Calu3 (cell line): ENCODE measurements around the gene FKBP15. TPM values are rescaled to one million over a fixed set of nuclear protein-coding genes. Genes with fewer than 3 reads are reported as not detected.

Source experiments
- BruUV-seq: library from RNA; stranded (reverse); fragments of 400-500 nt; replicated peaks from 2 replicates; lab custom pipeline; 2021; lab: Mats Ljungman, UMichigan
- CTCF ChIA-PET: fragments of 300-600 bp; sonication (Branson Sonifier 250); formaldehyde crosslinking; loops from one replicate; lab custom pipeline; 2022; ENCODE audit warnings: antibody characterized with exemption; lab: Charles Lee
- DNase-seq: peaks from one replicate; pipeline ENCODE4 v3.0.0; 2022
- H3K27ac Mint-ChIP-seq: one replicate; pipeline ENCODE4 v1.8.0; 2022; ENCODE audit warnings: mixed read lengths; ENCODE audit not compliant: unreplicated experiment
- H3K27me3 Mint-ChIP-seq: one replicate; pipeline ENCODE4 v1.8.0; 2022; ENCODE audit warnings: mixed read lengths; ENCODE audit not compliant: unreplicated experiment
- H3K36me3 Mint-ChIP-seq: one replicate; pipeline ENCODE4 v1.8.0; 2022; ENCODE audit warnings: mild to moderate bottlenecking, moderate library complexity, mixed read lengths; ENCODE audit not compliant: insufficient read depth, unreplicated experiment
- H3K4me1 Mint-ChIP-seq: one replicate; pipeline ENCODE4 v1.8.0; 2022; ENCODE audit warnings: mild to moderate bottlenecking, low read depth, mixed read lengths; ENCODE audit not compliant: unreplicated experiment
- H3K4me3 Mint-ChIP-seq: one replicate; pipeline ENCODE4 v1.8.0; 2022; ENCODE audit warnings: mild to moderate bottlenecking, low read depth, moderate library complexity, mixed read lengths; ENCODE audit not compliant: unreplicated experiment
- H3K9me3 Mint-ChIP-seq: one replicate; pipeline ENCODE4 v1.8.0; 2022; ENCODE audit warnings: low read depth, mixed read lengths; ENCODE audit not compliant: unreplicated experiment
- intact Hi-C: fragments of 100-400 bp; cut with micrococcal nuclease; formaldehyde crosslinking; loops from one replicate; pipeline ENCODE4 v1.10.0; 2022; ENCODE audit not compliant: unreplicated experiment
- total RNA-seq: library from RNA; stranded (reverse); gene quantifications from 2 replicates; pipeline ENCODE4 v1.2.3, GENCODE V29; 2022
- TF ChIP-seq, protein P1 (sequence below): fragments of 200-600 bp; IDR thresholded peaks from one replicate; pipeline ENCODE4 v1.8.0; 2022; ENCODE audit warnings: antibody characterized with exemption; ENCODE audit not compliant: unreplicated experiment

FKBP15 gene
- total RNA-seq, 1 experiment from 2014 or later = 19.2 TPM

DNA sequence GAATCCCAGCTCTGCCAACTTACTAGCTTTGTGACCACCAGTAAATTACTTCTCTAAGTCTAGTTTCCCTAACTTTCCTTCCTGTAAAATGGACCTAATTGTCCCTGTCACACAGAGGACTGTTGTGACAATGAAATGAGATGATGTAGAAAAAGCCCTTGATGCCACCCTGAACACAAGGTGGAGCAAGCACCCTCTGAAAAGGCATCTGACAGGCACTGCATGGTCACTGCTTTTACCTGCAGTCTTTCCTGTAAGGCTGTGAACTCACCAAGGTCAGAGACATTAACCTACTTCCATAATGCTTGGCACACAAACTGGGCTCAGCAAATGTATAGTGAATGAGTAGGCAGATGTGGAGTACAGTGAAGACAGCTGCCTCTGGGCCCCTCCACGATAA, 64.2 kb downstream of the FKBP15 start:
- intact Hi-C loops = no loop called here
- no peaks in the 10 kb centered on the region for H3K9me3 Mint-ChIP-seq
- no peak for DNase-seq
- no TSS peak for BruUV-seq
- peaks cover 9% of the 10 kb centered on the region for H3K4me1 Mint-ChIP-seq
- no peak overlapping the region for H3K27ac Mint-ChIP-seq
- TF ChIP-seq, protein P1, sequence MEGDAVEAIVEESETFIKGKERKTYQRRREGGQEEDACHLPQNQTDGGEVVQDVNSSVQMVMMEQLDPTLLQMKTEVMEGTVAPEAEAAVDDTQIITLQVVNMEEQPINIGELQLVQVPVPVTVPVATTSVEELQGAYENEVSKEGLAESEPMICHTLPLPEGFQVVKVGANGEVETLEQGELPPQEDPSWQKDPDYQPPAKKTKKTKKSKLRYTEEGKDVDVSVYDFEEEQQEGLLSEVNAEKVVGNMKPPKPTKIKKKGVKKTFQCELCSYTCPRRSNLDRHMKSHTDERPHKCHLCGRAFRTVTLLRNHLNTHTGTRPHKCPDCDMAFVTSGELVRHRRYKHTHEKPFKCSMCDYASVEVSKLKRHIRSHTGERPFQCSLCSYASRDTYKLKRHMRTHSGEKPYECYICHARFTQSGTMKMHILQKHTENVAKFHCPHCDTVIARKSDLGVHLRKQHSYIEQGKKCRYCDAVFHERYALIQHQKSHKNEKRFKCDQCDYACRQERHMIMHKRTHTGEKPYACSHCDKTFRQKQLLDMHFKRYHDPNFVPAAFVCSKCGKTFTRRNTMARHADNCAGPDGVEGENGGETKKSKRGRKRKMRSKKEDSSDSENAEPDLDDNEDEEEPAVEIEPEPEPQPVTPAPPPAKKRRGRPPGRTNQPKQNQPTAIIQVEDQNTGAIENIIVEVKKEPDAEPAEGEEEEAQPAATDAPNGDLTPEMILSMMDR = no peak
- CTCF ChIA-PET = no interaction called here
- H3K36me3 Mint-ChIP-seq = peaks cover 14% of the 10 kb centered on the region
- H3K27me3 Mint-ChIP-seq = peaks cover 11% of the 10 kb centered on the region
- no peak overlapping the region for H3K4me3 Mint-ChIP-seq

DNA sequence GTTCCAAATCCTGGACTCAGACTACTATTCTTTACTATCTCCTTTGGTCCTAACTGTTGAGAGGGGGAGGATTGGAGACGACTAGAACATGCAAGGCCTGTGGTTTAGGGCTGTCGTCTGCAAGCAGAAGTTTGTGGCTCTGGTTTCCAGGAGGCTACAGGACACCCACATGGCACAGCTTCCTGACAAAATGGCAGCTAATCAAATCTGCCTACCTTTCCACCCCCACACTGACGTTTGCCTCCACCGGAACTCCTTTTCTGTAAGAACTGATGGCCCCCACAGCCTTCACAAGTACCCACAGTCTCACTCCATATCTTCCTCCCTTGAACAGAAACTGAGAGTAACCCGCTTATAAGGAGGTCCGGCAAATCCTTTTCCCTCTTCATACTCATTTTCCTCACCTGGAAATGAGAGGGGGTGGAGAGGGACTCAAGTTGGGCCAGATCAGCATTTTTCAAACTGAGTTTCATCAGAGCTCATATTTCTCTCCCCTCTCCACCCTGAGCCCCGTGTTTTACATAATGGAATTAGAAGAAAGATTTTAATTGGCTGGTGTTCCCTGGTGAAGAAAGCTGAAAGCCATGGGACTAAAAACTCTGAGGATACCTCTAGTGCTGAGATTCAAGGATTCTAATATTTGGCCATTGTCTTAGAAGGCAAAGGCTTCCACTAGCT, 65.0 kb downstream of the FKBP15 start:
- Mint-ChIP-seq H3K27me3 (peaks cover 14% of the 10 kb centered on the region), H3K36me3 (peaks cover 18% of the 10 kb centered on the region), H3K9me3 (no peaks in the 10 kb centered on the region), H3K4me1 (peaks cover 9% of the 10 kb centered on the region), H3K27ac (no peak overlapping the region), H3K4me3 (no peak overlapping the region)
- no TSS peak for BruUV-seq
- DNase-seq = no peak
- CTCF ChIA-PET = no interaction called here
- TF ChIP-seq, protein P1 = no peak
- intact Hi-C loops = no loop called here

DNA sequence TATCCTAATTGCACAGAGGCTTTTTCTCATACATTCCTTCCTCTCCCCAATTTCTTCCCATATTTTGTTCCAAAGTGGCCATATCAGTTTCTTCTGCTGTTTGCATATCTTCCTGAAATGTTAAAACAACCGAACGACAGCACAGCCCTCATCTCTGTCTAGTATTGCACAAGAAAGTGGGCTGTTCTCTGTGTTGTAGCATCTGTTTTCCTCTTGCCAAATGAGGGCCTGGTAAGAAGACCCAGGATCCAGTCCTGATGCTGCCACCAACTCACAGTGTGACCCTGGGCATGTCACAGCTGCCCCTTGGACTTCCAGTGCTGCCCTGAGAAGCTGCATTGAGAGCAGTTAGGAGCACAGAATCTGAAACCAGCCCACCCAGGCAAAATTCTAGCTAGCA, 66.1 kb downstream of the FKBP15 start:
- no peak overlapping the region for H3K27ac Mint-ChIP-seq
- H3K9me3 Mint-ChIP-seq = no peaks in the 10 kb centered on the region
- TF ChIP-seq, protein P1 = no peak
- peaks cover 14% of the 10 kb centered on the region for H3K27me3 Mint-ChIP-seq
- no peak overlapping the region for H3K4me3 Mint-ChIP-seq
- DNase-seq = no peak
- H3K36me3 Mint-ChIP-seq = peaks cover 20% of the 10 kb centered on the region
- intact Hi-C loops = no loop called here
- no TSS peak for BruUV-seq
- H3K4me1 Mint-ChIP-seq = peaks cover 9% of the 10 kb centered on the region
- CTCF ChIA-PET = interaction anchor here (0.5 kb wide), 1 partner anchor 94 kb away, joined by 5 read pairs; no protein-coding TSS in a partner anchor

DNA sequence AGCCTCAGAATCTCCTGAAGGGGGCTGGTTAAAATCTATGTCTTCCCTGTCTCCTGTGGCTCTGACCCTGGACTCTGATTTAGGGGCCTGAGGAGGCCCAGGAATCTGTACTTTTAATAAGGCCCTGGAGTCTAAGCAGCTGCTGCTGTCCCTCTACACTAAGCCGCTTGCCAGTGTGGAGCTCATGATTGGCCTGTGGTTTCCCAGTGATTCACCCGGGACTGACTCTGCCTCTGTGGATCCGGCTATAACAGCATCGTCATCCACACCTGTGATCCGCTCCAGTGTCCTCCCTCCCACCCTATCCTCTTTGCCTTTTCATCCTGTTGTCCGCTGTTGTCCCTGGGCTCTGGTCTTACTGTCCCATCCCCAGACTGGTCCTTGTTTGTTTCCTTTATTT, 66.6 kb downstream of the FKBP15 start:
- Mint-ChIP-seq H3K36me3 (peaks cover 20% of the 10 kb centered on the region), H3K27me3 (peaks cover 16% of the 10 kb centered on the region), H3K4me1 (peaks cover 9% of the 10 kb centered on the region), H3K4me3 (no peak overlapping the region), H3K9me3 (no peaks in the 10 kb centered on the region), H3K27ac (no peak overlapping the region)
- no TSS peak for BruUV-seq
- intact Hi-C loops = no loop called here
- TF ChIP-seq, protein P1 = no peak
- CTCF ChIA-PET = interaction anchor here (0.5 kb wide), 1 partner anchor 94 kb away, joined by 5 read pairs; no protein-coding TSS in a partner anchor
- no peak for DNase-seq
